Measurements from ENCODE around the gene HMCES. TPM values are rescaled to one million over a fixed set of nuclear protein-coding genes. Genes with fewer than 3 reads are reported as not detected.
"Not testable (repeated sequence)": the region's sequence is repeated elsewhere in the genome, so short reads cannot be mapped to it uniquely, and the experiment has no call there.

Gene HMCES
- total RNA-seq, 4 donors from 2014 or later, result 18.2 to 36.7 (median 27.9) TPM

DNA sequence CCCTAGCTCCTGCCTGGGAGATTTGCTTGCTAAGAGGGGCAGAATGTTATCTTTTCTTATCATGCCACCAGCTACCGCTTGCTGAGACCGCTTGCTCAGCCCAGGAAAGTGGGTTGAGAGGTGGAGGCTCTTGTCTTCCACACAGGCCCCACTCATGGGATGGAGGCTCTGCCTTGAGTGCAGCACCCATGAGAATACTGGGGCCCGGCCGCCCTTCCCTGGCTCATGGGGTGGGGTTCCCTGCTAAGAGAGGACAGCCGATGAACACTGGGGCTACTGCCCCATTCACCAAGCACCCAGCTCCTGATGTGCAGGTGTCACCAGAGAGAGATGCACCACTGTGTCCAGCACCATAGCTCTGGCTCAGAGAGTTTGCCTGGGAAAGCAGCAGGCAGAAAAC lies 55.2 kb downstream of the HMCES start:
- TF ChIP-seq POLR2A (IDR thresholded peaks at IDR 0.05), result no peak
- 93 to 94% methylated on average over 5 of the region's 5 CpGs for WGBS, 2 donors

DNA sequence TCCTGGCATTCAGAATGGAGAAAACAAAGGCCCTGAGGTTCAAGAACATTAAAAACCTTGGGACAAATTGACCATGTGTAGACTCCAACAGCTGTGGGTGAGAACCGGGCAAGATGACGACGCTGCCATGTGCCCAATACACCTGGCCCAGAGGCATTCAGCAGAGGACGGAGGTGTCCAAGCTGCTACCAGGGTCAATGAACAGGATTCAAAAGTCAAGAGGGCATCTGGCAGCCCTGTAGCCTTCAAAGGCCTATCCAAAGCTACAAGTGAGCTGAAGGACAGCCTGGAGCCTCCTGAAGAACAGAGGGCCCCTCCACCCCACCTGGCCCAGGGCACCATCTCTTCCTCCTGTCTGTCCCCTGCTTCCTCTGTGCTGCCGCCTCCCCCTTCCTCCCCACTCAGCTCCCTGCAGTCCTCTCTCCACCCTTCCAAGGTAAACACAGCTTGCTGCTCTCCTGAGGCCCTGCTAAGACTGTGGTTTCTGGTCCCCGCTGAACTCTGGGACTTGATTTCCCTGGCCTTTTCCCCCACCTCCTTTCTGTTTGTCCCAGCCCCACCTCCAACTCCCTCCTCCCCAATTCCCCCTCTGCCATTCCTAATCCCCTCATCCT lies 57.5 kb downstream of the HMCES start:
- Histone ChIP-seq H3K4me3 (no peak overlapping the region), H3K27me3 (no peaks in the 10 kb centered on the region), H3K4me1 (no peaks in the 10 kb centered on the region), H3K36me3 (no peaks in the 10 kb centered on the region), H3K27ac (no peak overlapping the region), H3K9me3 (no peaks in the 10 kb centered on the region)
- WGBS, 2 donors, result 78 to 81% methylated on average over 6 of the region's 6 CpGs
- TF ChIP-seq EP300 (IDR thresholded peaks at IDR 0.05) (no peak), POLR2A (IDR thresholded peaks at IDR 0.05) (no peak)
- TF ChIP-seq, protein P1, sequence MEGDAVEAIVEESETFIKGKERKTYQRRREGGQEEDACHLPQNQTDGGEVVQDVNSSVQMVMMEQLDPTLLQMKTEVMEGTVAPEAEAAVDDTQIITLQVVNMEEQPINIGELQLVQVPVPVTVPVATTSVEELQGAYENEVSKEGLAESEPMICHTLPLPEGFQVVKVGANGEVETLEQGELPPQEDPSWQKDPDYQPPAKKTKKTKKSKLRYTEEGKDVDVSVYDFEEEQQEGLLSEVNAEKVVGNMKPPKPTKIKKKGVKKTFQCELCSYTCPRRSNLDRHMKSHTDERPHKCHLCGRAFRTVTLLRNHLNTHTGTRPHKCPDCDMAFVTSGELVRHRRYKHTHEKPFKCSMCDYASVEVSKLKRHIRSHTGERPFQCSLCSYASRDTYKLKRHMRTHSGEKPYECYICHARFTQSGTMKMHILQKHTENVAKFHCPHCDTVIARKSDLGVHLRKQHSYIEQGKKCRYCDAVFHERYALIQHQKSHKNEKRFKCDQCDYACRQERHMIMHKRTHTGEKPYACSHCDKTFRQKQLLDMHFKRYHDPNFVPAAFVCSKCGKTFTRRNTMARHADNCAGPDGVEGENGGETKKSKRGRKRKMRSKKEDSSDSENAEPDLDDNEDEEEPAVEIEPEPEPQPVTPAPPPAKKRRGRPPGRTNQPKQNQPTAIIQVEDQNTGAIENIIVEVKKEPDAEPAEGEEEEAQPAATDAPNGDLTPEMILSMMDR (IDR thresholded peaks at IDR 0.05), result no peak
- DNase-seq (ENCODE audit: low spot score in 2 of 2), result no peak

More for the DNA sequence above, 55.2 kb downstream of the HMCES start:
- no peak for DNase-seq (ENCODE audit: low spot score in 2 of 2)
- no peaks in the 10 kb centered on the region for H3K4me1 ChIP-seq
- H3K4me3 ChIP-seq, result no peak overlapping the region
- no peaks in the 10 kb centered on the region for H3K27me3 ChIP-seq
- no peaks in the 10 kb centered on the region for H3K36me3 ChIP-seq
- H3K9me3 ChIP-seq, result no peaks in the 10 kb centered on the region
- no peak overlapping the region for H3K27ac ChIP-seq

DNA sequence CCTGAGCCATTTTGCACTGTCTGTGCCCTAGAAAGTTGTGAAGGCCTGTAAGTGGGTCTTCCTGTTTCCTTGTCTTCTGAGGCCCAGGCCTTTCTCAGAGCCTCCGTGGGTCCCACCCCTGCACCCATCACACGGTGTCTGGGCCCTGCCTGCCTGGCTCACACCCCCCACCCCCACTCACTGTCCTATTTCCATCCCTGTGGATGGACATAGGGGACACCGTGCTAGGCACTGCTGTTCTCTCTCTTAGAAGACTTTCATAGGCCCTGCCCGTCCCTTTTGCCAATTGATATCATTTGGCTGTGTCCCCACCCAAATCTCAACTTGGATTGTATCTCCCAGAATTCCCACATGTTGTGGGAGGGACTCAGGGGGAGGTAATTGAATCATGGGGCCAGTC lies 59.0 kb downstream of the HMCES start:
- 84 to 88% methylated on average over 4 of the region's 4 CpGs for WGBS, 2 donors
- H3K4me3 ChIP-seq; H3K9me3 ChIP-seq; H3K27me3 ChIP-seq; H3K4me1 ChIP-seq; DNase-seq (ENCODE audit: low spot score in 2 of 2); H3K27ac ChIP-seq; H3K36me3 ChIP-seq: not testable (repeated sequence)

DNA sequence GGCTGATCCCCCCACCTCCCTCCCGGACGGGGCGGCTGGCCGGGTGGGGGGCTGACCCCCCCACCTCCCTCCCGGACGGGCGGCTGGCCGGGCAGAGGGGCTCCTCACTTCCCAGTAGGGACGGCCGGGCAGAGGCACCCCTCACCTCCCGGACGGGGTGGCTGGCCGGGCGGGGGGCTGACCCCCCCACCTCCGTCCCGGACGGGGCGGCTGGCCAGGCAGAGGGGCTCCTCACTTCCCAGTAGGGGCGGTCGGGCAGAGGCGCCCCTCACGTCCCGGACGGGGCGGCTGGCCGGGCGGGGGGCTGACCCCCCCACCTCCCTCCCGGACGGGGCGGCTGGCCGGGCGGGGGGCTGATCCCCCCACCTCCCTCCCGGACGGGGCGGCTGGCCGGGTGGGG lies 60.5 kb downstream of the HMCES start:
- H3K9me3 ChIP-seq; H3K4me1 ChIP-seq; H3K36me3 ChIP-seq; H3K27me3 ChIP-seq; H3K4me3 ChIP-seq; H3K27ac ChIP-seq; DNase-seq (ENCODE audit: low spot score in 2 of 2): not testable (repeated sequence)
- WGBS, 2 donors, result 93% methylated on average over 10 of the region's 36 CpGs; no CpG with 5 or more reads in 1 of the 2 donors

DNA sequence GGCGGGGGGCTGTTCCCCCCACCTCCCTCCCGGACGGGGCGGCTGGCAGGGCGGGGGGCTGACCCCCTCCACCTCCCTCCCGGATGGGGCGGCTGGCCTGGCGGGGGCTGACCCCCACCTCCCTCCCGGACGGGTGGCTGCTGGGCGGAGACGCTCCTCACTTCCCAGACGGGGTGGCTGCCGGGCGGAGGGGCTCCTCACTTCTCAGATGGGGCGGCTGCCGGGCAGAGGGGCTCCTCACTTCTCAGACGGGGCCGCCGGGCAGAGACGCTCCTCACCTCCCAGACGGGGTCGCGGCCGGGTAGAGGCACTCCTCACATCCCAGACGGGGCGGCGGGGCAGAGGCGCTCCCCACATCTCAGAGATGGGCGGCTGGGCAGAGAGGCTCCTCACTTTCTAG lies 61.2 kb downstream of the HMCES start:
- H3K36me3 ChIP-seq; H3K27me3 ChIP-seq; H3K9me3 ChIP-seq; H3K4me3 ChIP-seq; H3K27ac ChIP-seq; DNase-seq (ENCODE audit: low spot score in 2 of 2): not testable (repeated sequence)
- H3K4me1 ChIP-seq, result peaks cover 0 to 14% (median 10%) of the 10 kb centered on the region in 4 donors
- WGBS, 2 donors, result 85% methylated on average over 4 of the region's 30 CpGs; no CpG with 5 or more reads in 1 of the 2 donors

DNA sequence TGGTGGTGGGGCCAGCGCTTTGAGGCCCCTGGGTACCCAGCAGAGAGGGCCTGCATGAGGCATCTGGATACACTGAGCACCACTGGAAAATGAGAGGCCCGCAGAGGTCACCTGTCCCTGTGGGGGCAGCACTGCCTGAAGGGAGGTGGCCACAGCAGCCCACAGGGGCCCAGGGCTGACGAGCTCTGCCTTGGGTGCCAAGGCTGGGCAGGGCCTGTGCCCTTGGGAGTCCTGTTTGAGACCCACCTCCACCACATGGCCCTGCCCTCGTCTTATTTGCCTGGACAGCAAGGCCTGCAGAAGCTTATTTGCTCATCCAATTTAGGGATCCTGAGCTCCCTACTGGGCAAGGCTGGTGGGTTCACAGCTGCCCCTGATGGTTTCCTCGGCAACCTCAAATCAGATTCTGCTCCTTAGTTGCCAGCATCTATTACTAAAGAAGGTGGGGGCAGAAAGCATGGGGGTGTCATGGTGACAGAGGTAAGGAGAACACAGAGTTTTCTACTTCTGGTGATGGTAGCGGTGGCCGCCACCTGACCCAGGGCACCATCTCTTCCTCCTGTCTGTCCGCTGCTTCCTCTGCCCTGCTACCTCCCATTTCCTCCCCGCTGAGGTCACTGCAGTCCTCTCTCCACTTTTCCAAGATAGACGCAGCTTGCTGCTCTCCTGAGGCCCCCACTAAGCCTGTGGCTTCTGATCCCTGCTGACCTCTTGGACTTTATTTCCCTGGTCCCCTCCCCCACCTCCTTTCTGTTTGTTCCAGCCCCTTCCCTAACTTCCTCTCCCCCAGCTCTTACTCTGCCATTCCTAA lies 62.9 kb downstream of the HMCES start:
- Histone ChIP-seq H3K36me3 (no peaks in the 10 kb centered on the region), H3K4me1 (peaks cover 0 to 21% (median 10%) of the 10 kb centered on the region in 4 donors), H3K4me3 (no peak overlapping the region), H3K9me3 (no peaks in the 10 kb centered on the region), H3K27ac (no peak overlapping the region), H3K27me3 (peaks cover 0 to 7% of the 10 kb centered on the region in 2 donors)
- no peak for DNase-seq (ENCODE audit: low spot score in 2 of 2)
- TF ChIP-seq, protein P1 (IDR thresholded peaks at IDR 0.05), result no peak
- TF ChIP-seq EP300 (IDR thresholded peaks at IDR 0.05), result no peak
- TF ChIP-seq POLR2A (IDR thresholded peaks at IDR 0.05), result no peak
- WGBS, 2 donors, result 68 to 76% methylated on average over 8 to 9 of the region's 10 CpGs

DNA sequence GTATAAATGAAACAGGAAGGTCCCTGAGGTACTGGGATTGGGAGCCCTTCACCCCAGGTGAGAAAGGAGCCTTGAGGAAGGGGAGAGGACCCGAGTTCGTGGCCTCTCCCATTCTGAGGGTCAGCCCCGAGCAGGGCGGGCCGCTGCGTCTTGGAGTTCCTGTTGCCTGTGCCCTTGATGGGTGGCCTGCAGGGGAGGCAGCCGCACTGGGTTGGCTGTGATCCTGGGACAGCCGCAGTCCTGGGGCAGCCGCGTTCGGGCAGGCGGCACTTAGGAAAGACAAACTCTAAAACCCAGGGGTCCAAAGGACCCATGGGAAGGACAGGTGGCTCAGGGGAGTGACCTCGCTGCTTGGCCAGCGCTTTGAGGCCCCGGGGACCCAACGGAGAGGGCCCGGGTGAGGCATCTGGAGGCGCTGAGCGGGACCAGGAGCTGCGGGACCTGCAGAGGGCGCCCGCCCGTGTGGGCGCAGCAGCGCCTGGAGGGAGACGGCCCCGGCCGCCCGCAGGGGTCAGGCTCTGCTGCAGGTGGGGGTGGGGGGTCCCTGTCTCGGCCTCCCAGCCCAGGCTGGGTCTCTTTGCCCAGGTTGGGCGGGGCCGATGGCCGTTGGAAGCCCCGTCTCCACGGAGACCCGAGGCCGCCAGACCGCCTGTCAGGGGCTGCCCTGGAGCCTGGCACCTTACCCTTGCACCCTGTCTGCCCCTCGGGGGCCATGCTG lies 65.1 kb downstream of the HMCES start:
- WGBS, 2 donors, result 22 to 26% methylated on average over 17 to 26 of the region's 39 CpGs
- Histone ChIP-seq H3K27ac (no peak overlapping the region), H3K36me3 (no peaks in the 10 kb centered on the region), H3K4me3 (peak overlapping the region in 3 of 4 donors; percentile 19 to 38 (median 36)), H3K27me3 (peaks cover 0 to 7% of the 10 kb centered on the region in 2 donors), H3K4me1 (peaks cover 0 to 30% (median 10%) of the 10 kb centered on the region in 4 donors), H3K9me3 (no peaks in the 10 kb centered on the region)
- TF ChIP-seq, protein P1 (IDR thresholded peaks at IDR 0.05), result peak; percentile 31 to 58 (median 41)
- TF ChIP-seq POLR2A (IDR thresholded peaks at IDR 0.05) (no peak), EP300 (IDR thresholded peaks at IDR 0.05) (no peak)
- DNase-seq (ENCODE audit: low spot score in 2 of 2), result no peak

Data from tibial nerve (tissue), 4 donors.